ENCODE data around the gene ZNF487. TPM values are rescaled to one million over a fixed set of nuclear protein-coding genes. Genes with fewer than 3 reads are reported as not detected.
"Not testable (repeated sequence)": the region's sequence is repeated elsewhere in the genome, so short reads cannot be mapped to it uniquely, and the experiment has no call there.

Gene ZNF487
- total RNA-seq, 1 donor from 2014 or later: 5.6 TPM

- no peak for TF ChIP-seq CTCF (IDR thresholded peaks at IDR 0.05)
- Histone ChIP-seq H3K36me3 (peaks cover 87% of the 10 kb centered on the region), H3K4me3 (no peak overlapping the region), H3K27ac (no peak overlapping the region), H3K27me3 (no peaks in the 10 kb centered on the region), H3K4me1 (peaks cover 32% of the 10 kb centered on the region), H3K9me3 (no peaks in the 10 kb centered on the region)
- no peak for ATAC-seq
- intact Hi-C loops (cut with DNase I): no loop called here
- DNase-seq: no peak
Measured at GRCh38 chr10:43391496-43391895, 45.4 kb upstream of the ZNF487 start.

- peaks cover 74% of the 10 kb centered on the region for H3K36me3 ChIP-seq
- ATAC-seq (no peak), DNase-seq (no peak)
- no peak overlapping the region for H3K4me3 ChIP-seq
- peaks cover 34% of the 10 kb centered on the region for H3K4me1 ChIP-seq
- H3K27ac ChIP-seq: no peak overlapping the region
- H3K9me3 ChIP-seq: no peaks in the 10 kb centered on the region
- no peaks in the 10 kb centered on the region for H3K27me3 ChIP-seq
- intact Hi-C loops (cut with DNase I): no loop called here
- TF ChIP-seq CTCF (IDR thresholded peaks at IDR 0.05): no peak
Measured at GRCh38 chr10:43392748-43393147, 44.2 kb upstream of the ZNF487 start.

GRCh38 chr10:43393186-43393585 is 43.7 kb upstream of the ZNF487 start:
- not testable (repeated sequence) for H3K27ac ChIP-seq

DNA sequence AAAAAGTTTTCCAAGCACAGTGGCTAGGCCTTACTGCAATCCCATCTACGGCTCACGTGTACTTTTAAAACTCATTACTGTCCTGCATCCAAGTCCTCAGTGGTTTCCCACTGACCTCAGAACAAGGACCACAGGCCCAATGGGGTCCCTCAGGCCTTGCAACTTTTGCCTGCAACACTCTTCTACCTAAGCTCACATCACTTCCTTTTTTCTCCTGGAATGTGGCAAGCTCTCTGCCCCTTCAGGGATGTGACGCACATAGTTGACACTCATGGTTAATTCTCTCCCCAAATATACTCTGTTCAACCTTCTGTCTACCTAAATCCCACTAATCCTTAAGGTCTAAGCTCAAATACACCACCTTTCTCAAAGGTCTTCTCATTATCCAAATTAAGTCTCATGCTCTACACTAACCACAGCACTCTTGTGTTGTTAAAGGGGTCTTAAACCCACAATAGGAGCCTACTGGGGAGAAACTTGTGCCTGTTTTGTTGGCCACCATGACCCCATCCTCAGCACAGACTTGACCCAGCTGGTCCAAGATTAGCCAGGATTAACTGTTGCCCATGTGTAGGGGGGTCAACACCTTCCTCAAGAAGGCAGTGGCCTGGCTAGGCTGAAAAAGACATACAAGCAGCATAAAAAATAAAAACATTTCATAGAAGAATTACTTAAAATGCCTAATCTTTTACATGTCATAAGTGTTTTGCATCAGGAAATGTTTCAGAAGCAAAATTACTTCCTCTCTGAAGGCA is 43.1 kb upstream of the ZNF487 start:
- intact Hi-C loops (cut with DNase I): no loop called here
- Histone ChIP-seq H3K4me3 (no peak overlapping the region), H3K36me3 (peaks cover 64% of the 10 kb centered on the region), H3K27me3 (no peaks in the 10 kb centered on the region), H3K27ac (no peak overlapping the region), H3K4me1 (peaks cover 45% of the 10 kb centered on the region), H3K9me3 (no peaks in the 10 kb centered on the region)
- no peak for TF ChIP-seq CTCF (IDR thresholded peaks at IDR 0.05)
- DNase-seq: no peak
- ATAC-seq: no peak

More at GRCh38 chr10:43393186-43393585, 43.7 kb upstream of the ZNF487 start:
- H3K27me3 ChIP-seq; H3K9me3 ChIP-seq; DNase-seq; ATAC-seq; intact Hi-C loops (cut with DNase I); H3K4me3 ChIP-seq: not testable (repeated sequence)
- peaks cover 70% of the 10 kb centered on the region for H3K36me3 ChIP-seq
- H3K4me1 ChIP-seq: peaks cover 39% of the 10 kb centered on the region

GRCh38 chr10:43394868-43395267 is 42.0 kb upstream of the ZNF487 start:
- TF ChIP-seq CTCF (IDR thresholded peaks at IDR 0.05): no peak
- Histone ChIP-seq H3K27me3 (no peaks in the 10 kb centered on the region), H3K9me3 (no peaks in the 10 kb centered on the region), H3K36me3 (peaks cover 58% of the 10 kb centered on the region), H3K4me1 (peaks cover 55% of the 10 kb centered on the region), H3K27ac (no peak overlapping the region), H3K4me3 (no peak overlapping the region)
- no peak for ATAC-seq
- DNase-seq: no peak
- intact Hi-C loops (cut with DNase I): no loop called here

GRCh38 chr10:43395571-43396060 is 41.3 kb upstream of the ZNF487 start:
- H3K4me3 ChIP-seq: peak overlapping the region; percentile 76
- TF ChIP-seq CTCF (IDR thresholded peaks at IDR 0.05): no peak
- peaks cover 52% of the 10 kb centered on the region for H3K36me3 ChIP-seq
- H3K27ac ChIP-seq: peak overlapping the region; percentile 98
- intact Hi-C loops (cut with DNase I): no loop called here
- peaks cover 60% of the 10 kb centered on the region for H3K4me1 ChIP-seq
- H3K9me3 ChIP-seq: no peaks in the 10 kb centered on the region
- ATAC-seq (no peak), DNase-seq (no peak)
- no peaks in the 10 kb centered on the region for H3K27me3 ChIP-seq
